Stimulated activated CD4-positive, alpha-beta T cell treated with anti-CD3 and anti-CD28 coated beads, Interleukin-1b, Interleukin-23, amount 100 ng/mL, for 24 hours (primary cell): ENCODE measurements around the gene SEZ6.
"Not testable (repeated sequence)": the region's sequence is repeated elsewhere in the genome, so short reads cannot be mapped to it uniquely, and the experiment has no call there.

Source experiments
- DNase-seq, 4 experiments: peaks; one replicate each; pipeline ENCODE4 v3.0.0-alpha.2; 2020; ENCODE audit warnings: low read depth in 4 of 4, low spot score in 1 of 4

Gene SEZ6

GRCh38 chr17:28940142-28940541 is 65.7 kb downstream of the SEZ6 start:
- DNase-seq = no peak

DNA sequence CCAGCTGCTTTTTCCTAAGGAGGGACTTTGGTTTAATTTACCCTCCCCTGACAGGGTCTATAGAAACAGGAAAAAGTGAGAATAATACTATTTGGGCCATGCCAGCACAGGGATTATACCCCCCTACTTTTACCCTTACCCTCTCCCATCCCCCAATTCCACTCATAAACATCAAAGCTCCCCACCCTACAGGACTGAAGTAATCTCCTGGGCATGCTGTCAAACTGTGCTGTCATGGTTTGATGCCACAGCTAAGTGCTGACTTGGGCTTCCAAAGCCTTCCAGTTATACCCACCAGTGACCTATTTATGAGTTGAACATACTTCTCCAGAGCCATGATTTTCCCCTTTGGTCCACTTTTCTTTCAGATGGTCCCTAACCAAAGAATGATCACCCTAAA is 67.3 kb downstream of the SEZ6 start:
- DNase-seq = no peak

DNA sequence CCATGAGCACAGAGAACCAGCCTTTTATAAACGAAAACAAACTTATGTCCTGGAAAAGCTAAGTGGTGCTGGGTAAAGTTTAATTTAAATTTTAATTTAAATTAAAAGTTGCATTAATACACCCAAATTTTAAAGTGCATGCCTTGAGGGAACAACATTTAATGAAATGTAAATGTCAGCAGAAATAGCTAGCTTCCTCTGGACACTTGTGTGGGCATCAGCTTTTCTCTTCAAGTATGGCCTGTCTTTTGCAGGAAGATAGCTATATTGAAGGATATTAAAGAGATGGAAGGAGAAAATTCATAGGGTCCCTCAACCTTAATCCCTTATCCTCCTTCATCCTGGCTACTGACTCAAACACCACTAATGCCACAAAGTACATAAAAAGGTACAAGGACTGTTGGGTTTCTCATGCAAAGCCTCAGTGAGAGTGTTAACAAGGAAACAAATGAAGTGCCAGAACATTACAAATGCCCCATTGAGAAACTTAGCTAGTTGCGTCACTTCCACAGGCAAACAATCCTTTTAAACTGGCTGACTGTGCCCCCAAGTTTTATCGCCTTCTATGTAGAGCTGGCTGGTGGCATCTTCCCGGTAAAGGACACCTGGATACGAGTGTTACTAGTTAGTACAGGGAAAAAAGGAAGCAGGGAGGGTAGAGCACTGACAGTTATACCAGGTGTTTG is 68.6 kb downstream of the SEZ6 start:
- DNase-seq = no peak

GRCh38 chr17:28935744-28936460 is 69.9 kb downstream of the SEZ6 start:
- DNase-seq = no peak

- DNase-seq = not testable (repeated sequence)
These were observed 71.3 kb downstream of the SEZ6 start for GRCh38 chr17:28934508-28934907.

DNA sequence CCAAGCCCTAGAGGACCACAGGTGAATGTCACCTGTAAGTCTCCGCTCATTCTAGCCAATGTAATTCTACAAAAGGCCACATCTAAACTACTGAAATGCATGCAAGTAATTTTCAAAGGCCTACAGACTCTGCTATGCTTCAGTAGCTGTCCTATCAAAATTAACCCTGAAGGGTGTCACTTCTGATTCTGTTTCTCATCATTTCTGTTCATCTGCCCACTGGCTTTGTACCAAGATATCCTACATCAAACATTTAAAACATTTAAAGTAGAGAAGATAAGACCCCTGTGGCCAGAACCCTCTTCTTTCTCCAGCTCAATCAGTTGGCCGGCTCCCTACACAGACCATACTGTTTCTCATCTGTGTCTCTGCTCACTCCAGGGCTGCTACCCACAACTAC is 76.0 kb downstream of the SEZ6 start:
- DNase-seq = no peak

- no peak for DNase-seq
These were observed 77.8 kb downstream of the SEZ6 start for GRCh38 chr17:28928061-28928460.

GRCh38 chr17:28926786-28927185 is 79.0 kb downstream of the SEZ6 start:
- no peak for DNase-seq

DNA sequence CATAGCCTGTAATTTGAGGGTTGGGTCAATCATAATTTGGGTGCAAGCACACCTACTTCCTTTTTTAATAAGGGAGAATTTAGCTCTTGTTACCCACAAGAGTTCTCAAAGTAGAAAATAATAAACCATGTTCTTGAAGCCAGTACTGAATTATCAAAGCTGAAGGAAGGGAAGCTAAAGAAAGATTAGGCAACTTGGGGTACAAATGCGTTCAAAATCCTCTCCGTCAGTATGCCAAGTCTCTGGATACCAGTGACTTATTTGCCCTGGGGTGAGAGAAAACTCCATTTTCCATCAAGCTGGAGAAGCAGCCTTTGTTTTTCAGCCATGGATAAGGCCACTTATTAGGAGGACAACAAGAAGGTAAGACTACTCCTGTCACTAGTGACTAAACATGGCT is 79.5 kb downstream of the SEZ6 start:
- no peak for DNase-seq

DNA sequence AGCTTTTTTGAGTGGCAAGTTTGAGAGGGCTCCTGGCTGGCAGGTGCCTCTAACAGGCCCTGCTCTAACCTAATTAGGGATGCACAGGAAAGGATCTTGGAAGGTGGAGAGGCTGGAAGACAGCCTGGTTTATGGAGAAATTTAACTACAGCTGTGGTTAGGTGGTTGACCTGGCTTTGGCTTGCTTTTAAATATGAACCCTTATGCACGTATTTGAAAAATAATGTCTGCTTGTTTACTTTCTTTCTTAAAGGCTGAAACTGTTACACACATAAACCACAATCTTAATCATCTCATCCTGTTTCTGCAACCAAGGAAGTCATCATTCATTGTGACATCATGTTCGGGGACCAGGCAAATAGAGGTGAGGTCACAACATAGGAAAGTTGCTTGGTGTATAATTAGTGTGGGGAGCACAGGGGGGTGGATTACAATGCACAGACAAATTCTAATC is 79.9 kb downstream of the SEZ6 start:
- no peak for DNase-seq

DNA sequence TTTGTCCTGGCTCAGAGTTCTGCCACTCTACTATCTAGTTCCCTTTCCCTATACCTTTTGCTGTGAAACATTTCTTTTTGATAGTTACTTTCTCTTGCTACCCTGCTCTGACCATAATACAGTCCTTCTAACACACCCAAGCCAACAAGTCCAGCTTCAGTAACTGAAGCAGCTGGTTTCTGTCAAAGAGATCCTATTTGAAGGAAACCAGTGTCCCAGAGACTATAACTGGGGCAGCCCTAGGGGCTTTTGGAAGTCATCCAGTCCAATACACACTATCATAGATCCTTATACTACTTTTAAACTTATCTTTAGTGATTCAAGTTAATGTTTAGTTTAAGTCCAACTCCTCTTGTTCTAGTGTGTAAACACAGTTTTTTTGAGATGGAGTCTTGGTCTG is 85.6 kb downstream of the SEZ6 start:
- DNase-seq = no peak

DNA sequence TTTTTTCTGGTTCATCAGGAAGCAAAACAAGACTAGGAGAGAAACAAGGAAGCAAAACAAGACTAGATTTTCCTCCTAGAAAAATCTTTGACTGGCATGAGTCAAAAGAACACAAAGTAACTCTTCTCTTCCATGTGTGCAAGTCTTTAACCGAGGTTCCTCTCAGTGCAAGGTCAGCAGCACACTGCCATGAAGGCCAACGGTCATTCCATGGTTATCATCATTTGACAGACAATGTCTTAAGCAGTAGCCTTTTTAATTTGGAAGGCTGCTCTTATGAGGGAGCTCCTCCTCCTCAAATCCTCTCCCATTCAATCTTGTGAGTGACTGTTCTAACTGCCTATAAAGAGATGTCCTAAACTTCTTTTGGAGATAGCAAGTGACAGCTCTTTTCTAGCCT is 87.5 kb downstream of the SEZ6 start:
- DNase-seq = no peak

DNA sequence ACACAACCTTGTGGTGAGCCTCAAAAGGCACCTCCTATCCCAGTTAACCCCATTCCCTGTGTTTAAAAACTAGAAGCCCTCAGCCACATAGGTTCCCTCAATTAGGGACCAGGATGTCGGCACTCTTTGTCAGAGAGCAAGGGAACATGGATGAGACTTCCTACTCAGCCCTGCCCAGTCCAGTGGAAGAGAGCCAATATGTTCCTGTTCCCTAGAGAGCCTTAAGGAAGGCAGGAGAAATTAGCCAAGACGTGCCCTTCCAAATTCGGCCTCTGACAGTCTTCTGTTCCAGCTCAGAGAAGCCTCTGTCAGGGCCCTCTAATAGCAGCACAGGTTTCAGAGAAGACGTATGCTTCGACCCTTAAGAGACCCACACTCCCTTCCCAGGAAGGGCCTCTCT is 88.4 kb downstream of the SEZ6 start:
- DNase-seq = no peak

GRCh38 chr17:28917029-28917428 is 88.8 kb downstream of the SEZ6 start:
- DNase-seq = no peak

GRCh38 chr17:28916302-28916934 is 89.4 kb downstream of the SEZ6 start:
- DNase-seq = no peak

DNA sequence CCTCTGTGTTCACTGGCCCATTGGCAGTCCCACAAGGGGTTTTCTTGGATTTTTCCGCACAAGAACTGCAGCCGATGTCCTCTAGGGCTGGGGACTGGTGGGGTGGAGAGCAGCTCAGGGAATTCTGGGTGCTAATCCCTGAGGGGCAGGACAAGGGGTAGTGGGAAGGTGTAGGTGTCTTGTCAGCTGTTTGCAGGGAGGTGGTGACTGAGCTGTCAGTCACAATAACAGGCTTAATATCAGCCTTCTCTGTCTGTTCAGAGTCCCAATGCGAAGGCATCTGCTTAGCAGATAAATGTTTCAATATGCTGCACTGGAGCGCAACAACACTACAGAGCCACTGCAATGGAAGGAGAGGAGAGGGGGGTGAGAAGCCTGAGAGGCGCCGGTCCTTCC is 92.9 kb downstream of the SEZ6 start:
- no peak for DNase-seq

DNA sequence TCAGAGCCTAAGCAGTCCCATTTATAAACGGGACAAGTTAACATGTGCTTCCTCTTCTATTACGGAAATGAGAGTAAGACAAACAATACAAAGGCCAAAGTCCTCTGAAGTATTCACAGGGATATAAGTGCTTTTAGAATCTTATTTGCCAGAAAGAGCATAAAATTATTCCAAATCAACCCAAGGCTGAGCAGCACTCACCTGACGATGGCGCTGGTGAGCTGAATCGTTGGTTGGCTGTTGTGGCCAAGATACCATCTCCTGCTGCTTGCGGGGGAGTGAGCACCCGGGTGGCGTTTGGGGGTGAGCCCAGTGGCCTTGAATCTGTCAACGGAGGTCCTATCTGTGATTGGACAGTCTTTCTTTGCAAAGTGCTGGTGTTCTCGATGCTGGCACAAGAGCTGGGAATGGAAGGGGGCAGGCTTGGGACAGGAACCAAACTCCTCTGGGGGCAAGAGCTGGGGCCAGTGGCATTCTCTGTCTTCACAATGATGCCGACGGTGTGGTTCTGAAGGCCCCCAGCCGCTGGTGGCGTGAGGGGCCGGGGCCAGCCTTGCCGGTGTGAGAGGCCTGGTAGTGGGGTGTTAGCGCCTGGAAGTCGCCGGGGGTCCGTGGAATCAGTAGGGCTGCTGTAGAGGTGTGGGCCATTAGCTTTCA is 93.4 kb downstream of the SEZ6 start:
- no peak for DNase-seq

DNA sequence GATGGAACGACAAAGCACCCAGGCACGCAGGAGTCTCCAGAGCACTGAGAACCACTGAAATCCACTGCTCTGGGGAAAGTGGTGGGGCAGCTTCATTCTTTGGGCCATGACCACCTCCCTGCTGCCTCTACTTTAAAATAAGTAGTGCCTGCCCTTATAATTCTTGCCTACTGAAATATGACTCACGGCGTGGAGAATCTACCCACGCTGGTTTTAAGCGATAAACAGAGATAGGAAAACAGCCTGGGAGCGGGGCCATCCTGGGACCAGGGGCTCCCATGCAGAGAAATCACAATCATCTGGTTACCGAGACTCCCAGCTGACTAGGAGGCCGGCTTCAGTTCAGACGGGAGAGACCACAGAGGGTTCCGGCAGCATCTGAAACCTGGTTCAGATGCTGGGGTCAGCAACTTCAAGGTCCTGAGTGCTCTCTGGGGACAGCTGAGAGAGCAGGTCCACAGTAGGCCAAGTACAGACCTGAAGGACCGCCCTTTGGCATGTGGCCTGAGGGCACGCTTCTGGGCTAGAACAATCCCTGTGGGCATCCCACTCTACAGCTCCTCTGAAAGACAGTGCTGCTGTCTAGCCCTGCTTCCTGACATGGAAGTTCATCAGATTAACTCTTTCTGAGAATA is 94.3 kb downstream of the SEZ6 start:
- DNase-seq = no peak

DNA sequence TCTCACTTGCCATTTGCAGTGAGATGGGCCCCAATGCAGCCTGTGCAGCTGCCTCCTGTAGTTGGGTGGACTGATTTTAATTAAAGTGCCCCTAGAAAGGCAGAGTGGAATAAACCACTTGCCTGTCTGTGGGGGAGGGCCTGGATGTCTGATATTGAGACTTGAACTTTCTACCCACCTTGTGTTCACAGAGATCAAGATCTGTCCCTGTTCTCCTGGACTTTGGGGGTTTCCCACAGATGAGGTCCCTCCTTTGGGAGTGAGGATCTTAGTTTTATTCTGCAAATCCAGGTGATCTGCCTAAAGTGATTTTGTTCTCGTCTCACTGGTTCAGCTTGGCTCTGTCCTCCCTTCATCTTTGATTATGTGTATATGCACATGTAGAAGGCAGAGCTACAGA is 95.3 kb downstream of the SEZ6 start:
- DNase-seq = no peak

- no peak for DNase-seq
These were observed 97.1 kb downstream of the SEZ6 start for GRCh38 chr17:28908640-28909167.
